HG03460 (cell line): ENCODE measurements around the gene PRR9.
"Not testable (repeated sequence)": the region's sequence is repeated elsewhere in the genome, so short reads cannot be mapped to it uniquely, and the experiment has no call there.

ENCODE experiments used
- ATAC-seq: cut with Tn5 transposase; IDR thresholded peaks from one replicate; pipeline ENCODE4 v1.9.1; 2021; ENCODE audit not compliant: unreplicated experiment

Gene PRR9

GRCh38 chr1:153217212-153217611, at the start of gene PRR9:
TSS of gene PRR9 (plus strand) at chr1:153217584. CDS start at chr1:153218145, 561 bp downstream.
- ATAC-seq, result no peak

GRCh38 chr1:153168686-153169085, 48.7 kb upstream of the PRR9 start:
- ATAC-seq, result no peak

- ATAC-seq, result no peak
These were observed 42.8 kb upstream of the PRR9 start for GRCh38 chr1:153174624-153175023.

GRCh38 chr1:153178922-153179321, 38.5 kb upstream of the PRR9 start:
- ATAC-seq, result no peak

GRCh38 chr1:153180556-153180955, 36.8 kb upstream of the PRR9 start:
- no peak for ATAC-seq

- ATAC-seq, result not testable (repeated sequence)
These were observed 29.1 kb upstream of the PRR9 start for GRCh38 chr1:153188301-153188700.

- no peak for ATAC-seq
These were observed 27.0 kb upstream of the PRR9 start for GRCh38 chr1:153190373-153190772.

- ATAC-seq, result no peak
These were observed 24.7 kb upstream of the PRR9 start for GRCh38 chr1:153192697-153193096.

GRCh38 chr1:153194331-153195050, 22.9 kb upstream of the PRR9 start:
- ATAC-seq, result no peak

GRCh38 chr1:153195216-153195615, 22.2 kb upstream of the PRR9 start:
- ATAC-seq, result no peak

- no peak for ATAC-seq
These were observed 15.4 kb upstream of the PRR9 start for GRCh38 chr1:153202006-153202405.

GRCh38 chr1:153203130-153203529, 14.3 kb upstream of the PRR9 start, which contains the start of gene LELP1:
TSS of gene LELP1 (plus strand) at chr1:153203430. CDS start at chr1:153204708, 1,278 bp downstream.
- no peak for ATAC-seq

GRCh38 chr1:153206631-153207030, 10.8 kb upstream of the PRR9 start:
- ATAC-seq, result no peak

GRCh38 chr1:153210206-153210605, 7.2 kb upstream of the PRR9 start:
- ATAC-seq, result no peak

- no peak for ATAC-seq
These were observed 5.2 kb upstream of the PRR9 start for GRCh38 chr1:153212201-153212600.

- no peak for ATAC-seq
These were observed 3.9 kb upstream of the PRR9 start for GRCh38 chr1:153213519-153213918.

GRCh38 chr1:153217744-153218416, 496 bp downstream of the PRR9 start:
- ATAC-seq, result no peak

- no peak for ATAC-seq
These were observed 3.4 kb downstream of the PRR9 start for GRCh38 chr1:153220606-153221303.

GRCh38 chr1:153223040-153223891, 5.9 kb downstream of the PRR9 start:
- not testable (repeated sequence) for ATAC-seq

- no peak for ATAC-seq
These were observed 10.4 kb downstream of the PRR9 start for GRCh38 chr1:153227810-153228209.

GRCh38 chr1:153228491-153228890, 11.1 kb downstream of the PRR9 start:
- ATAC-seq, result no peak
